K562 (cell line): Measurements from ENCODE around the gene PLK5. TPM values are rescaled to one million over a fixed set of nuclear protein-coding genes. Genes with fewer than 3 reads are reported as not detected.

Source experiments
- ARNT ChIP-seq, 2 experiments: fragments of 450-650 bp; IDR thresholded peaks; 2 replicates each; pipeline ENCODE4 v1.6.1; 2016; ENCODE audit warnings: mild to moderate bottlenecking in 1 of 2
- FOXK2 ChIP-seq, 2 experiments: fragments of 450-650 bp; IDR thresholded peaks in 1 of 2; conservative IDR thresholded peaks in 1 of 2; 2 replicates each; pipeline ENCODE4 v1.6.1; 2016; ENCODE audit warnings: low read depth in 2 of 2, mild to moderate bottlenecking in 1 of 2
- ZBTB7A ChIP-seq: IDR thresholded peaks from 2 replicates; pipeline ENCODE4 v1.6.1; 2011; ENCODE audit warnings: low read depth, mild to moderate bottlenecking, low read length, moderate library complexity, borderline replicate concordance; ENCODE audit not compliant: control insufficient read depth
- polyA plus RNA-seq, 8 experiments: library from polyadenylated mRNA; depleted of rRNA in 4 of 8; stranded (reverse) in 5 of 8; unstranded in 3 of 8; fragments of >200 nt; fragmentation: Nextera tagmentation in 2 of 8; fragmentation: Illumina TruSeq in 1 of 8; extraction: Ambion mirVana in 2 of 8; extraction: Trizol in 1 of 8; gene quantifications; 2 replicates each; pipeline versions ENCODE4 v1.2.1 to v1.2.3, GENCODE V29; 2011 to 2014; ENCODE audit warnings: inconsistent platforms in 1 of 8, missing spikeins in 1 of 8
- total RNA-seq, 7 experiments: library from RNA; depleted of rRNA in 6 of 7; stranded (reverse); fragments of >200 nt in 6 of 7; fragmentation: Illumina TruSeq in 2 of 7; extraction: Trizol in 2 of 7; gene quantifications; 2 replicates each; pipeline versions ENCODE4 v1.2.1 to v1.2.3, GENCODE V29; 2011 to 2021; ENCODE audit warnings: low replicate concordance in 1 of 7
- TF ChIP-seq, protein P1 (sequence below): fragments of 450-650 bp; IDR thresholded peaks from 2 replicates; pipeline ENCODE4 v1.6.1; 2017; ENCODE audit warnings: antibody characterized with exemption
- TF ChIP-seq, protein P2 (sequence below): fragments of 450-650 bp; IDR thresholded peaks from 2 replicates; pipeline ENCODE4 v1.6.1; 2018; ENCODE audit warnings: mild to moderate bottlenecking, low read depth; ENCODE audit not compliant: partially characterized antibody
- TF ChIP-seq, protein P3 (sequence below): sonication (generic); formaldehyde crosslinking; IDR thresholded peaks from 2 replicates; pipeline ENCODE4 v1.9.0; 2022; ENCODE audit warnings: mild to moderate bottlenecking, missing genetic modification reagents
- TF ChIP-seq, protein P4 (sequence below): fragments of 200-800 bp; sonication (Bioruptor generic); IDR thresholded peaks from 2 replicates; pipeline ENCODE4 v1.6.1; 2017; ENCODE audit warnings: missing genetic modification characterization, missing compliant biosample characterization
- TF ChIP-seq, protein P5 (sequence below): fragments of 450-650 bp; IDR thresholded peaks from 2 replicates; pipeline ENCODE4 v1.6.1; 2016; ENCODE audit warnings: mild to moderate bottlenecking, moderate library complexity

The PLK5 gene
- total and polyA plus RNA-seq, 9 of the 15 experiments (the other 6 are each of a cell fraction or from before 2014, with no cell fraction given) = 0.04 to 0.23 (median 0.11) TPM; not detected in 5

DNA sequence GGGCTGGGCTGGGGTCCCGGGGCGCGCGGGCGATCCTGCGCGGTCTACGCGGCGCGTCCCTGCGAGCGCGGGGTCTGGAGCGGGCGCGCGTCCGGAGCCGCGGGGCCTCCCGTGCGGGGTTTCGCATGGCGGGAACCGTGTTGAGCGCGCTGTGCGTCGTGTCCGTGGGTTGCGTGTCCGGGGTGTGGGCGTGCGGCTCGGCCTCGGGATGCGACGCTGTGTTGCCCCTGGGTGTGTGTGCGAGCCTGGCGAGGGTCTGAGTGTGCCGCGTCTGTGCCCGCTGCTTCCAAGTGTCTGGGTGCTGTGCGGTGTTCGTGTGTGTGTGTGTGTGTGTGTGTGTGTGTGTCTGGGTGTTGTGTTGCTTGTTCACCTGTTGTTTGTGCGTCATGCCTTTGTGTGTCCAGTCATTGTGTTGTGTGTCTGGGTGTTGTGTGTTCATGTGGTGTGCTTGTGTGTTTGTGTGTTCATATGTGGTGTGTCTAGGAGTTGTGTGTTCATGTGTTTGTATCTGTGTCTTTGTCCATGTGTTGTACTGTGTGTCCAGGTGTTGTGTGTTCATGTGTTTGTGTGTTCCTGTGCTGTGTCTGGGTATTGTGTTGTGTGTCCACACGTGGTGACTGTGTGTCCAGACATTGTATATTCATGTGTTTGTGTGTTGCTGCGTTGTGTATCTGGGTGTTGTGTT lies 552 bp downstream of the PLK5 start (continued):
- TF ChIP-seq, protein P1, sequence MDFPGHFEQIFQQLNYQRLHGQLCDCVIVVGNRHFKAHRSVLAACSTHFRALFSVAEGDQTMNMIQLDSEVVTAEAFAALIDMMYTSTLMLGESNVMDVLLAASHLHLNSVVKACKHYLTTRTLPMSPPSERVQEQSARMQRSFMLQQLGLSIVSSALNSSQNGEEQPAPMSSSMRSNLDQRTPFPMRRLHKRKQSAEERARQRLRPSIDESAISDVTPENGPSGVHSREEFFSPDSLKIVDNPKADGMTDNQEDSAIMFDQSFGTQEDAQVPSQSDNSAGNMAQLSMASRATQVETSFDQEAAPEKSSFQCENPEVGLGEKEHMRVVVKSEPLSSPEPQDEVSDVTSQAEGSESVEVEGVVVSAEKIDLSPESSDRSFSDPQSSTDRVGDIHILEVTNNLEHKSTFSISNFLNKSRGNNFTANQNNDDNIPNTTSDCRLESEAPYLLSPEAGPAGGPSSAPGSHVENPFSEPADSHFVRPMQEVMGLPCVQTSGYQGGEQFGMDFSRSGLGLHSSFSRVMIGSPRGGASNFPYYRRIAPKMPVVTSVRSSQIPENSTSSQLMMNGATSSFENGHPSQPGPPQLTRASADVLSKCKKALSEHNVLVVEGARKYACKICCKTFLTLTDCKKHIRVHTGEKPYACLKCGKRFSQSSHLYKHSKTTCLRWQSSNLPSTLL = peak; percentile 55; the same call in 1 of the 2 replicates
- TF ChIP-seq, protein P2, sequence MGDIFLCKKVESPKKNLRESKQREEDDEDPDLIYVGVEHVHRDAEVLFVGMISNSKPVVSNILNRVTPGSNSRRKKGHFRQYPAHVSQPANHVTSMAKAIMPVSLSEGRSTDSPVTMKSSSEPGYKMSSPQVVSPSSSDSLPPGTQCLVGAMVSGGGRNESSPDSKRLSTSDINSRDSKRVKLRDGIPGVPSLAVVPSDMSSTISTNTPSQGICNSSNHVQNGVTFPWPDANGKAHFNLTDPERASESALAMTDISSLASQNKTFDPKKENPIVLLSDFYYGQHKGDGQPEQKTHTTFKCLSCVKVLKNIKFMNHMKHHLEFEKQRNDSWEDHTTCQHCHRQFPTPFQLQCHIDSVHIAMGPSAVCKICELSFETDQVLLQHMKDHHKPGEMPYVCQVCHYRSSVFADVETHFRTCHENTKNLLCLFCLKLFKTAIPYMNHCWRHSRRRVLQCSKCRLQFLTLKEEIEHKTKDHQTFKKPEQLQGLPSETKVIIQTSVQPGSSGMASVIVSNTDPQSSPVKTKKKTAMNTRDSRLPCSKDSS = no peak
- TF ChIP-seq FOXK2 (conservative IDR thresholded peaks at IDR 0.05 in 1 of 2, IDR thresholded peaks at IDR 0.05 in 1 of 2; ENCODE audit: low read depth in 2 of 2) (0 out of 4 replicates have a peak, but pooled peaks of 1 of the 2 experiments have one; percentile 41), ARNT (IDR thresholded peaks at IDR 0.05) (peak in 1 of 2 experiments; percentile 80; a peak in 1 of 4 replicates), ZBTB7A (peak; percentile 5; the same call in 1 of the 2 replicates)
- TF ChIP-seq, protein P3, sequence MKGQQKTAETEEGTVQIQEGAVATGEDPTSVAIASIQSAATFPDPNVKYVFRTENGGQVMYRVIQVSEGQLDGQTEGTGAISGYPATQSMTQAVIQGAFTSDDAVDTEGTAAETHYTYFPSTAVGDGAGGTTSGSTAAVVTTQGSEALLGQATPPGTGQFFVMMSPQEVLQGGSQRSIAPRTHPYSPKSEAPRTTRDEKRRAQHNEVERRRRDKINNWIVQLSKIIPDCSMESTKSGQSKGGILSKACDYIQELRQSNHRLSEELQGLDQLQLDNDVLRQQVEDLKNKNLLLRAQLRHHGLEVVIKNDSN (CRISPR knock-in tag) = peak; percentile 21; the same call in 1 of the 2 replicates
- TF ChIP-seq, protein P4, sequence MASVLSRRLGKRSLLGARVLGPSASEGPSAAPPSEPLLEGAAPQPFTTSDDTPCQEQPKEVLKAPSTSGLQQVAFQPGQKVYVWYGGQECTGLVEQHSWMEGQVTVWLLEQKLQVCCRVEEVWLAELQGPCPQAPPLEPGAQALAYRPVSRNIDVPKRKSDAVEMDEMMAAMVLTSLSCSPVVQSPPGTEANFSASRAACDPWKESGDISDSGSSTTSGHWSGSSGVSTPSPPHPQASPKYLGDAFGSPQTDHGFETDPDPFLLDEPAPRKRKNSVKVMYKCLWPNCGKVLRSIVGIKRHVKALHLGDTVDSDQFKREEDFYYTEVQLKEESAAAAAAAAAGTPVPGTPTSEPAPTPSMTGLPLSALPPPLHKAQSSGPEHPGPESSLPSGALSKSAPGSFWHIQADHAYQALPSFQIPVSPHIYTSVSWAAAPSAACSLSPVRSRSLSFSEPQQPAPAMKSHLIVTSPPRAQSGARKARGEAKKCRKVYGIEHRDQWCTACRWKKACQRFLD = no peak
- TF ChIP-seq, protein P5, sequence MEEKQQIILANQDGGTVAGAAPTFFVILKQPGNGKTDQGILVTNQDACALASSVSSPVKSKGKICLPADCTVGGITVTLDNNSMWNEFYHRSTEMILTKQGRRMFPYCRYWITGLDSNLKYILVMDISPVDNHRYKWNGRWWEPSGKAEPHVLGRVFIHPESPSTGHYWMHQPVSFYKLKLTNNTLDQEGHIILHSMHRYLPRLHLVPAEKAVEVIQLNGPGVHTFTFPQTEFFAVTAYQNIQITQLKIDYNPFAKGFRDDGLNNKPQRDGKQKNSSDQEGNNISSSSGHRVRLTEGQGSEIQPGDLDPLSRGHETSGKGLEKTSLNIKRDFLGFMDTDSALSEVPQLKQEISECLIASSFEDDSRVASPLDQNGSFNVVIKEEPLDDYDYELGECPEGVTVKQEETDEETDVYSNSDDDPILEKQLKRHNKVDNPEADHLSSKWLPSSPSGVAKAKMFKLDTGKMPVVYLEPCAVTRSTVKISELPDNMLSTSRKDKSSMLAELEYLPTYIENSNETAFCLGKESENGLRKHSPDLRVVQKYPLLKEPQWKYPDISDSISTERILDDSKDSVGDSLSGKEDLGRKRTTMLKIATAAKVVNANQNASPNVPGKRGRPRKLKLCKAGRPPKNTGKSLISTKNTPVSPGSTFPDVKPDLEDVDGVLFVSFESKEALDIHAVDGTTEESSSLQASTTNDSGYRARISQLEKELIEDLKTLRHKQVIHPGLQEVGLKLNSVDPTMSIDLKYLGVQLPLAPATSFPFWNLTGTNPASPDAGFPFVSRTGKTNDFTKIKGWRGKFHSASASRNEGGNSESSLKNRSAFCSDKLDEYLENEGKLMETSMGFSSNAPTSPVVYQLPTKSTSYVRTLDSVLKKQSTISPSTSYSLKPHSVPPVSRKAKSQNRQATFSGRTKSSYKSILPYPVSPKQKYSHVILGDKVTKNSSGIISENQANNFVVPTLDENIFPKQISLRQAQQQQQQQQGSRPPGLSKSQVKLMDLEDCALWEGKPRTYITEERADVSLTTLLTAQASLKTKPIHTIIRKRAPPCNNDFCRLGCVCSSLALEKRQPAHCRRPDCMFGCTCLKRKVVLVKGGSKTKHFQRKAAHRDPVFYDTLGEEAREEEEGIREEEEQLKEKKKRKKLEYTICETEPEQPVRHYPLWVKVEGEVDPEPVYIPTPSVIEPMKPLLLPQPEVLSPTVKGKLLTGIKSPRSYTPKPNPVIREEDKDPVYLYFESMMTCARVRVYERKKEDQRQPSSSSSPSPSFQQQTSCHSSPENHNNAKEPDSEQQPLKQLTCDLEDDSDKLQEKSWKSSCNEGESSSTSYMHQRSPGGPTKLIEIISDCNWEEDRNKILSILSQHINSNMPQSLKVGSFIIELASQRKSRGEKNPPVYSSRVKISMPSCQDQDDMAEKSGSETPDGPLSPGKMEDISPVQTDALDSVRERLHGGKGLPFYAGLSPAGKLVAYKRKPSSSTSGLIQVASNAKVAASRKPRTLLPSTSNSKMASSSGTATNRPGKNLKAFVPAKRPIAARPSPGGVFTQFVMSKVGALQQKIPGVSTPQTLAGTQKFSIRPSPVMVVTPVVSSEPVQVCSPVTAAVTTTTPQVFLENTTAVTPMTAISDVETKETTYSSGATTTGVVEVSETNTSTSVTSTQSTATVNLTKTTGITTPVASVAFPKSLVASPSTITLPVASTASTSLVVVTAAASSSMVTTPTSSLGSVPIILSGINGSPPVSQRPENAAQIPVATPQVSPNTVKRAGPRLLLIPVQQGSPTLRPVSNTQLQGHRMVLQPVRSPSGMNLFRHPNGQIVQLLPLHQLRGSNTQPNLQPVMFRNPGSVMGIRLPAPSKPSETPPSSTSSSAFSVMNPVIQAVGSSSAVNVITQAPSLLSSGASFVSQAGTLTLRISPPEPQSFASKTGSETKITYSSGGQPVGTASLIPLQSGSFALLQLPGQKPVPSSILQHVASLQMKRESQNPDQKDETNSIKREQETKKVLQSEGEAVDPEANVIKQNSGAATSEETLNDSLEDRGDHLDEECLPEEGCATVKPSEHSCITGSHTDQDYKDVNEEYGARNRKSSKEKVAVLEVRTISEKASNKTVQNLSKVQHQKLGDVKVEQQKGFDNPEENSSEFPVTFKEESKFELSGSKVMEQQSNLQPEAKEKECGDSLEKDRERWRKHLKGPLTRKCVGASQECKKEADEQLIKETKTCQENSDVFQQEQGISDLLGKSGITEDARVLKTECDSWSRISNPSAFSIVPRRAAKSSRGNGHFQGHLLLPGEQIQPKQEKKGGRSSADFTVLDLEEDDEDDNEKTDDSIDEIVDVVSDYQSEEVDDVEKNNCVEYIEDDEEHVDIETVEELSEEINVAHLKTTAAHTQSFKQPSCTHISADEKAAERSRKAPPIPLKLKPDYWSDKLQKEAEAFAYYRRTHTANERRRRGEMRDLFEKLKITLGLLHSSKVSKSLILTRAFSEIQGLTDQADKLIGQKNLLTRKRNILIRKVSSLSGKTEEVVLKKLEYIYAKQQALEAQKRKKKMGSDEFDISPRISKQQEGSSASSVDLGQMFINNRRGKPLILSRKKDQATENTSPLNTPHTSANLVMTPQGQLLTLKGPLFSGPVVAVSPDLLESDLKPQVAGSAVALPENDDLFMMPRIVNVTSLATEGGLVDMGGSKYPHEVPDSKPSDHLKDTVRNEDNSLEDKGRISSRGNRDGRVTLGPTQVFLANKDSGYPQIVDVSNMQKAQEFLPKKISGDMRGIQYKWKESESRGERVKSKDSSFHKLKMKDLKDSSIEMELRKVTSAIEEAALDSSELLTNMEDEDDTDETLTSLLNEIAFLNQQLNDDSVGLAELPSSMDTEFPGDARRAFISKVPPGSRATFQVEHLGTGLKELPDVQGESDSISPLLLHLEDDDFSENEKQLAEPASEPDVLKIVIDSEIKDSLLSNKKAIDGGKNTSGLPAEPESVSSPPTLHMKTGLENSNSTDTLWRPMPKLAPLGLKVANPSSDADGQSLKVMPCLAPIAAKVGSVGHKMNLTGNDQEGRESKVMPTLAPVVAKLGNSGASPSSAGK = peak; percentile 20; the same call in 1 of the 2 replicates
